Ishikawa (cell line): ENCODE measurements around the gene PCDHGA1.

ENCODE experiments used
- EP300 ChIP-seq: IDR thresholded peaks from 2 replicates; pipeline ENCODE4 v1.6.1; 2012; ENCODE audit warnings: borderline replicate concordance
- TAF1 ChIP-seq: IDR thresholded peaks from 2 replicates; pipeline ENCODE4 v1.6.1; 2012; ENCODE audit warnings: low read depth, mild to moderate bottlenecking

DNA sequence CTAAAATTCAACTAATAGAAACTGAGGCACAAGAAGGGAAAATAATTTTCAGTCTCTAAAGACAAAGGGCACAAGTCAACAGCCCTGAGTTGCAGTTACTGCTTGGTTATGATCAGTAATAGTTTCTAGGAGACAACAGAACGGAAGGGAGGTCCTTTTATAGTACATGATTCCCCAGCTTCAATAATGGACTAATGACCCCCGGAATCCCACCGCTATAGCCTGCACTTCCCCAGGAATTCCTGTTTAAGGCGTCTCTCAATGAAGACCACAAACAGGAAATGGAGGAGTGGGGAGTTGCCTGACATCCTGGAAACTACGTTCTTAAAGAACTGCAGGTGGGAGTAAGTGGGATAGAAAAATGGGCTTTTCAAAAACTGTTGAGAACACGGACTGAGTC lies 227.8 kb downstream of the PCDHGA1 start:
- TF ChIP-seq TAF1, result no peak
- TF ChIP-seq EP300, result no peak
